ENCODE results near the gene FRMD3.

Gene FRMD3

GRCh38 chr9:83284746-83285145 lies 253.5 kb downstream of the FRMD3 start:
- DNase-seq (ENCODE audit: low spot score): no peak

- DNase-seq (ENCODE audit: low spot score): no peak
Measured at GRCh38 chr9:83283528-83283927, 254.7 kb downstream of the FRMD3 start.

- no peak for DNase-seq (ENCODE audit: low spot score)
Measured at GRCh38 chr9:83281306-83282255, 256.6 kb downstream of the FRMD3 start.

GRCh38 chr9:83280790-83281189 lies 257.4 kb downstream of the FRMD3 start:
- DNase-seq (ENCODE audit: low spot score): no peak

- DNase-seq (ENCODE audit: low spot score): no peak
Measured at GRCh38 chr9:83280268-83280667, 257.9 kb downstream of the FRMD3 start.

GRCh38 chr9:83274787-83275186 lies 263.4 kb downstream of the FRMD3 start:
- no peak for DNase-seq (ENCODE audit: low spot score)

GRCh38 chr9:83271665-83272071 lies 266.5 kb downstream of the FRMD3 start:
- DNase-seq (ENCODE audit: low spot score): no peak

GRCh38 chr9:83270116-83270515 lies 268.1 kb downstream of the FRMD3 start:
- no peak for DNase-seq (ENCODE audit: low spot score)

GRCh38 chr9:83267741-83268140 lies 270.5 kb downstream of the FRMD3 start:
- no peak for DNase-seq (ENCODE audit: low spot score)

- DNase-seq (ENCODE audit: low spot score): no peak
Measured at GRCh38 chr9:83266666-83267496, 271.3 kb downstream of the FRMD3 start.

- no peak for DNase-seq (ENCODE audit: low spot score)
Measured at GRCh38 chr9:83266331-83266665, 271.9 kb downstream of the FRMD3 start.

- DNase-seq (ENCODE audit: low spot score): no peak
Measured at GRCh38 chr9:83264315-83264714, 273.9 kb downstream of the FRMD3 start.

GRCh38 chr9:83259558-83259957 lies 278.6 kb downstream of the FRMD3 start:
- DNase-seq (ENCODE audit: low spot score): no peak

- no peak for DNase-seq (ENCODE audit: low spot score)
Measured at GRCh38 chr9:83257937-83258891, 280.0 kb downstream of the FRMD3 start.

- no peak for DNase-seq (ENCODE audit: low spot score)
Measured at GRCh38 chr9:83247732-83248131, 290.5 kb downstream of the FRMD3 start.

- DNase-seq (ENCODE audit: low spot score): no peak
Measured at GRCh38 chr9:83245979-83246659, 292.1 kb downstream of the FRMD3 start.

- no peak for DNase-seq (ENCODE audit: low spot score)
Measured at GRCh38 chr9:83242066-83242465, 296.1 kb downstream of the FRMD3 start.

GRCh38 chr9:83240671-83241070 lies 297.5 kb downstream of the FRMD3 start:
- DNase-seq (ENCODE audit: low spot score): no peak

GRCh38 chr9:83239747-83240146 lies 298.5 kb downstream of the FRMD3 start:
- no peak for DNase-seq (ENCODE audit: low spot score)

- no peak for DNase-seq (ENCODE audit: low spot score)
Measured at GRCh38 chr9:83238871-83239640, 299.1 kb downstream of the FRMD3 start.

All from SK-N-DZ (cell line).